Common myeloid progenitor, CD34-positive (primary cell): ENCODE data around the gene KRTAP9-6.
"Not testable (repeated sequence)": the region's sequence is repeated elsewhere in the genome, so short reads cannot be mapped to it uniquely, and the experiment has no call there.

ENCODE experiments used
- CTCF ChIA-PET: fragments of 350-600 bp; sonication (Branson Sonifier 250); formaldehyde crosslinking; loops from one replicate; lab custom pipeline; 2021; ENCODE audit warnings: antibody characterized with exemption; lab: Charles Lee
- POLR2A ChIA-PET: fragments of 350-600 bp; sonication (Branson Sonifier 250); formaldehyde crosslinking; loops from one replicate; lab custom pipeline; 2021; ENCODE audit warnings: antibody characterized with exemption; lab: Charles Lee
- DNase-seq, 3 donors: peaks; one replicate each; pipeline versions ENCODE4 v3.0.0 to v3.0.0-alpha.2; 2013
- H3K27ac ChIP-seq, 2 experiments: 1 replicate in 1 of 2; 2 replicates in 1 of 2; pipeline ENCODE4 v1.7.0; 2013; ENCODE audit warnings: inconsistent platforms in 2 of 2, low read length in 2 of 2, mild to moderate bottlenecking in 2 of 2, low read depth in 1 of 2, moderate library complexity in 1 of 2; ENCODE audit not compliant: severe bottlenecking in 2 of 2, insufficient read depth in 1 of 2, poor library complexity in 1 of 2
- H3K27me3 ChIP-seq, 5 experiments: replicated peaks in 2 of 5; 1 replicate in 3 of 5; 2 replicates in 2 of 5; pipeline versions ENCODE4 v1.6.1 to v1.7.0; 2013; ENCODE audit warnings: low read length in 4 of 5, mild to moderate bottlenecking in 2 of 5, moderate library complexity in 2 of 5, inconsistent platforms in 1 of 5; ENCODE audit not compliant: insufficient read depth in 5 of 5, control insufficient read depth in 4 of 5
- H3K36me3 ChIP-seq, 4 experiments: 1 replicate in 2 of 4; 2 replicates in 2 of 4; pipeline versions ENCODE4 v1.6.1 to v1.7.0; 2013; ENCODE audit warnings: low read length in 3 of 4, control low read depth in 1 of 4, mild to moderate bottlenecking in 1 of 4; ENCODE audit not compliant: control insufficient read depth in 4 of 4, insufficient read depth in 4 of 4
- H3K4me1 ChIP-seq, 4 experiments: 1 replicate in 3 of 4; 2 replicates in 1 of 4; pipeline versions ENCODE4 v1.6.1 to v1.7.1; 2013; ENCODE audit warnings: low read length in 3 of 4, mild to moderate bottlenecking in 3 of 4, control low read depth in 1 of 4, inconsistent platforms in 1 of 4, moderate library complexity in 1 of 4; ENCODE audit not compliant: control insufficient read depth in 4 of 4, insufficient read depth in 4 of 4; ENCODE audit errors: control extremely low read depth in 1 of 4
- H3K4me3 ChIP-seq, 7 experiments: 1 replicate in 4 of 7; 2 replicates in 3 of 7; pipeline versions ENCODE4 v1.5.1 to v1.7.0; 2013; ENCODE audit warnings: mild to moderate bottlenecking in 7 of 7, low read length in 6 of 7, moderate library complexity in 6 of 7, inconsistent platforms in 2 of 7, low read depth in 2 of 7, control low read depth in 1 of 7; ENCODE audit not compliant: insufficient read depth in 4 of 7, control insufficient read depth in 1 of 7; ENCODE audit errors: extremely low read depth in 1 of 7
- H3K9me3 ChIP-seq, 5 experiments: 1 replicate in 4 of 5; 2 replicates in 1 of 5; pipeline versions ENCODE4 v1.6.1 to v1.7.1; 2013; ENCODE audit warnings: low read length in 4 of 5, mild to moderate bottlenecking in 2 of 5, inconsistent platforms in 1 of 5, low read depth in 1 of 5, moderate library complexity in 1 of 5; ENCODE audit not compliant: control insufficient read depth in 4 of 5, insufficient read depth in 2 of 5; ENCODE audit errors: control extremely low read depth in 1 of 5
- WGBS: methylation state at CpG from one replicate; pipeline ENCODE4 v1.1.5; 2013; ENCODE audit not compliant: insufficient coverage; 5-methylcytosine and 5-hydroxymethylcytosine counted together

KRTAP9-6 gene

GRCh38 chr17:41271323-41271722 is 6.1 kb downstream of the KRTAP9-6 start:
- DNase-seq, H3K27ac ChIP-seq, H3K4me3 ChIP-seq, H3K9me3 ChIP-seq, CTCF ChIA-PET, H3K36me3 ChIP-seq, H3K4me1 ChIP-seq, H3K27me3 ChIP-seq, POLR2A ChIA-PET: not testable (repeated sequence)
- WGBS = no CpG with 5 or more reads among the region's 1 CpG

GRCh38 chr17:41271858-41272257 is 6.7 kb downstream of the KRTAP9-6 start:
- ChIA-PET CTCF (no interaction called here), POLR2A (no interaction called here)
- no peak overlapping the region for H3K27ac ChIP-seq
- WGBS = no CpG with 5 or more reads among the region's 1 CpG
- peaks cover 0 to 3% (median 0%) of the 10 kb centered on the region in 5 experiments for H3K27me3 ChIP-seq
- no peak overlapping the region for H3K4me3 ChIP-seq
- no peaks in the 10 kb centered on the region for H3K4me1 ChIP-seq
- no peaks in the 10 kb centered on the region for H3K9me3 ChIP-seq
- DNase-seq = no peak
- no peaks in the 10 kb centered on the region for H3K36me3 ChIP-seq

DNA sequence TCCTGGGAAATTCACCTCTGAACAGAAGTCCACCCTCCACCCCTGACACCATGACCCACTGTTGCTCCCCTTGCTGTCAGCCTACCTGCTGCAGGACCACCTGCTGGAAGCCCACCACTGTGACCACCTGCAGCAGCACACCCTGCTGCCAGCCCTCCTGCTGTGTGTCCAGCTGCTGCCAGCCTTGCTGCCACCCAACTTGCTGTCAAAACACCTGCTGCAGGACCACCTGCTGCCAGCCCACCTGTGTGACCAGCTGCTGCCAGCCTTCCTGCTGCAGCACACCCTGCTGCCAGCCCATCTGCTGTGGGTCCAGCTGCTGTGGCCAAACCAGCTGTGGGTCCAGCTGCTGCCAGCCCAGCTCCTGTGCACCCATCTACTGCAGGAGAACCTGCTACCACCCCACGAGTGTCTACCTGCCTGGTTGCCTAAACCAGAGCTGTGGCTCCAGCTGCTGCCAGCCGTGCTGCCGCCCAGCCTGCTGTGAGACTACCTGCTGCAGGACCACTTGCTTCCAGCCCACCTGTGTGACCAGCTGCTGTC is 10.5 kb downstream of the KRTAP9-6 start, which contains the start of gene KRTAP9-7:
TSS of gene KRTAP9-7 (plus strand) at position 51 of the 543 bp plus-strand sequence. CDS start at position 51, 0 bp downstream.
- H3K27ac ChIP-seq, H3K36me3 ChIP-seq, H3K4me1 ChIP-seq, H3K4me3 ChIP-seq, H3K9me3 ChIP-seq, H3K27me3 ChIP-seq, DNase-seq, CTCF ChIA-PET, POLR2A ChIA-PET: not testable (repeated sequence)
- 100% methylated on average over 2 of the region's 3 CpGs for WGBS

- no peaks in the 10 kb centered on the region for H3K4me1 ChIP-seq
- H3K4me3 ChIP-seq = no peak overlapping the region
- peaks cover 0 to 3% (median 0%) of the 10 kb centered on the region in 5 experiments for H3K27me3 ChIP-seq
- DNase-seq = no peak
- no peak overlapping the region for H3K27ac ChIP-seq
- H3K9me3 ChIP-seq = no peaks in the 10 kb centered on the region
- ChIA-PET CTCF (no interaction called here), POLR2A (no interaction called here)
- 100% methylated on average over 3 of the region's 3 CpGs for WGBS
- no peaks in the 10 kb centered on the region for H3K36me3 ChIP-seq
Observed at GRCh38 chr17:41278176-41278955, 13.2 kb downstream of the KRTAP9-6 start.

- Histone ChIP-seq H3K9me3 (no peaks in the 10 kb centered on the region), H3K27ac (no peak overlapping the region), H3K4me1 (peaks cover 0 to 32% (median 8%) of the 10 kb centered on the region in 4 experiments), H3K4me3 (peak overlapping the region in 1 of 7 experiments; percentile 17), H3K27me3 (no peaks in the 10 kb centered on the region), H3K36me3 (no peaks in the 10 kb centered on the region)
- ChIA-PET POLR2A (no interaction called here), CTCF (no interaction called here)
- WGBS = 67% methylated on average over 1 of the region's 3 CpGs
- no peak for DNase-seq
Observed at GRCh38 chr17:41284043-41284442, 18.9 kb downstream of the KRTAP9-6 start.

DNA sequence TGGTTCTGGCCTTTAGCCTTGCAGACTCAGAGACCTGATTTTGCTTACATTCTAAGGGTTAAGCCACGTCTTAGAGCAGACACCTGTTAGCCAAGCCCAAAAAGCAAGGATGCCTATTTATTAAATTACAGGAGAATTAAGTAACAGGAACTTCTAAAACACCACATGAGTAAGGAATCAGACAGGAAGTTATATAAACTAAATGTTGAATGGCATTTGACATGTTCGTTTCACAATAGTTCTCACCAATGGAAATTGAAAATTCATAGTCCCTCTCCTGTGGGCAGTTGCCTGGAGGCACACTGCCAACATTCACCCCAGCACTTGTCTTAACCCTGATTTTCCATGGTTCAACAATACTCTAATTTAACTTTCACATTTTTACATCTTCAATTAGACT is 19.4 kb downstream of the KRTAP9-6 start:
- peak in 2 of 3 donors; percentile 56 to 75 for DNase-seq
- POLR2A ChIA-PET = no interaction called here
- WGBS = 0% methylated on average over 1 of the region's 2 CpGs
- Histone ChIP-seq H3K36me3 (no peaks in the 10 kb centered on the region), H3K27me3 (no peaks in the 10 kb centered on the region), H3K27ac (no peak overlapping the region), H3K4me3 (peak overlapping the region in 1 of 7 experiments; percentile 17), H3K4me1 (peaks cover 0 to 32% (median 8%) of the 10 kb centered on the region in 4 experiments), H3K9me3 (no peaks in the 10 kb centered on the region)
- CTCF ChIA-PET = no interaction called here

DNA sequence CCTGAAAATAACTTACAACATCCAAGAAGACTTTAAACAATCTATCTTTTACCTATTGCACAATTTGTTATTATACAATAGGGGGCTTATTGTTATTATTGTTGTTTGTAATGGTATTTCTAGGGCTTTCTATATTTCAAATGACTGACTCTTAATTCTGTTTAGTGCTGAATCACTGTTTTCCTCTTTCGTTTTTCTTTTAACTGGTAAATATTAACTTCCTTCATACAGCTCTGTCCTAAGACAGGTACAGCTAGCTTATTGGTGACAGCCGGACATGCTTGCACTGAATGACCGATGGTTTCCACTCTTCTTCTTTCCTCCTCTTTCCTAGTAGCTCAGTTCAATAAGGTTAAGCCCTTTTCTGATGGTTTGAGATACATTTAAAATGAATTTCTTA is 21.9 kb downstream of the KRTAP9-6 start:
- 0% methylated on average over 1 of the region's 3 CpGs for WGBS
- Histone ChIP-seq H3K9me3 (no peaks in the 10 kb centered on the region), H3K27me3 (no peaks in the 10 kb centered on the region), H3K4me1 (peaks cover 0 to 32% (median 8%) of the 10 kb centered on the region in 4 experiments), H3K36me3 (no peaks in the 10 kb centered on the region), H3K4me3 (no peak overlapping the region), H3K27ac (no peak overlapping the region)
- peak in 2 of 3 donors; percentile 20 to 45 for DNase-seq
- CTCF ChIA-PET = no interaction called here
- POLR2A ChIA-PET = no interaction called here
